Osteoblast (primary cell): Measurements from ENCODE around the gene PDCD6IP. TPM values are rescaled to one million over a fixed set of nuclear protein-coding genes. Genes with fewer than 3 reads are reported as not detected.
A peak's percentile ranks its signal among the peaks of the same experiment; 100 is the strongest.

Source experiments
- DNase-seq: peaks from one replicate; pipeline ENCODE4 v3.0.0; 2011; ENCODE audit warnings: low spot score, mixed read lengths; ENCODE audit not compliant: insufficient read length; ENCODE audit errors: missing footprints
- H2AFZ ChIP-seq: 2 replicates; pipeline ENCODE4 v1.6.0; 2011; ENCODE audit warnings: mild to moderate bottlenecking, low read length
- H3K27ac ChIP-seq: 2 replicates; pipeline ENCODE4 v1.5.1; 2011; ENCODE audit warnings: mild to moderate bottlenecking, low read depth, low read length, moderate library complexity
- H3K27me3 ChIP-seq: 2 replicates; pipeline ENCODE4 v1.6.0; 2012; ENCODE audit warnings: mild to moderate bottlenecking, control low read depth, inconsistent platforms, low read length, moderate library complexity; ENCODE audit not compliant: insufficient read depth
- H3K36me3 ChIP-seq: 2 replicates; pipeline ENCODE4 v1.5.1; 2011; ENCODE audit warnings: mild to moderate bottlenecking, low read length, control low read depth, moderate library complexity; ENCODE audit not compliant: insufficient read depth
- H3K4me1 ChIP-seq: 2 replicates; pipeline ENCODE4 v1.5.1; 2011; ENCODE audit warnings: mild to moderate bottlenecking, low read length, control low read depth, moderate library complexity; ENCODE audit not compliant: insufficient read depth
- H3K4me2 ChIP-seq: 2 replicates; pipeline ENCODE4 v1.6.0; 2011; ENCODE audit warnings: mild to moderate bottlenecking, low read length; ENCODE audit not compliant: insufficient read depth
- H3K4me3 ChIP-seq: fragments of 200-600 bp; sonication (generic); 3 replicates; pipeline ENCODE4 v1.5.1; 2012; ENCODE audit warnings: mild to moderate bottlenecking, low read length, inconsistent platforms; ENCODE audit not compliant: insufficient read depth
- H3K79me2 ChIP-seq: 2 replicates; pipeline ENCODE4 v1.6.0; 2012; ENCODE audit warnings: mild to moderate bottlenecking, low read length, control low read depth, inconsistent platforms; ENCODE audit not compliant: insufficient read depth
- H3K9me3 ChIP-seq: 2 replicates; pipeline ENCODE4 v1.5.1; 2011; ENCODE audit warnings: low read depth, low read length, control low read depth
- H4K20me1 ChIP-seq: 2 replicates; pipeline ENCODE4 v1.6.0; 2012; ENCODE audit warnings: mild to moderate bottlenecking, low read length, control low read depth; ENCODE audit not compliant: insufficient read depth
- CTCF ChIP-seq: IDR thresholded peaks from 2 replicates; pipeline ENCODE4 v1.5.1; 2011; ENCODE audit warnings: mild to moderate bottlenecking, low read depth, low read length, moderate library complexity; ENCODE audit errors: extremely low read depth
- total RNA-seq: library from RNA; depleted of rRNA; stranded (reverse); fragments of >200 nt; gene quantifications from 2 replicates; pipeline ENCODE4 v1.2.3, GENCODE V29; 2012

The PDCD6IP gene
- total RNA-seq, 1 donor, result 283 TPM

DNA sequence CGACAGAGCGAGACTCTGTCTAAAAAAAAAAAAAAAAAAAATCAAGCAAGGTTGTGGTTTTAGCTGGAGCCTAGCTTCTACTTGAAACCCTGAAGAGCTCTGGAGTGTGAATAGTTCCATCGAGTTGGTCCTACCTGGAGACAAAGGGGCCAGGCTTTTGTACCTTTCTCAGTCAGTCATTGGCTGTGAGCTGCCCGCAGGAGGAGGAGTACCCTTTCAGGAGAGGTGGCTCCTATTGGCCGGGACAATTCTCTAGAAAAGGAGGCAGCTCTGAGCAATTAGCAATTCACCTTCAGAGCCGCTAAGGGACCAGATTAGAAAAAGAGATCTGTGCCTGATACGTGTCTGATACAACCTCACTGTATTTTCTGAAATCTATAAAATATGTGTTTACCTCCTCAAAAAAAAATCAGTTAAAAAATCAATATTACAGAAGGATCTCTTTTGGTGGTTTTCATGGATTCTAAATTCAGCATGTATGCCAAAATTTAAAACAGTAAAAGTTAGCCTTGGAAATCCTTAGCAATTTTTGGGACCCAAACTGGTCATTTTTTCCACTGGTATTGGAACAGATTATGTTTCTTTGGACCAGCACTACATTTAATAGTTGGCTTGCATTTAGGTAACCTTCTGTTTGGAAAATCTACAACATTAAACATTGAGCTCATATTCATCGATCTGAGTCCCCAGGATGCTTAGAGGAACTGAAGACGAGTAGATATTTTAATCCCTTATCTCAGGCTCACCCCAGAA is 29.7 kb upstream of the PDCD6IP start:
- Histone ChIP-seq H3K4me3 (no peak overlapping the region), H4K20me1 (no peaks in the 10 kb centered on the region)

GRCh38 chr3:33773637-33774036 is 24.8 kb upstream of the PDCD6IP start:
- Histone ChIP-seq H3K79me2 (no peaks in the 10 kb centered on the region), H3K27me3 (no peaks in the 10 kb centered on the region), H3K4me2 (no peak overlapping the region), H2AFZ (peak overlapping the region; percentile 52), H4K20me1 (no peaks in the 10 kb centered on the region), H3K4me3 (no peak overlapping the region), H3K36me3 (no peaks in the 10 kb centered on the region), H3K27ac (no peak overlapping the region), H3K4me1 (no peaks in the 10 kb centered on the region), H3K9me3 (no peaks in the 10 kb centered on the region)
- TF ChIP-seq CTCF, result no peak
- DNase-seq, result no peak

More for the DNA sequence above, 29.7 kb upstream of the PDCD6IP start:
- no peaks in the 10 kb centered on the region for H3K9me3 ChIP-seq
- no peak for TF ChIP-seq CTCF
- no peak overlapping the region for H2AFZ ChIP-seq
- no peaks in the 10 kb centered on the region for H3K36me3 ChIP-seq
- H3K79me2 ChIP-seq, result no peaks in the 10 kb centered on the region
- no peak overlapping the region for H3K4me2 ChIP-seq
- H3K27me3 ChIP-seq, result no peaks in the 10 kb centered on the region
- no peak overlapping the region for H3K27ac ChIP-seq
- no peaks in the 10 kb centered on the region for H3K4me1 ChIP-seq
- no peak for DNase-seq

GRCh38 chr3:33775363-33775762 is 23.1 kb upstream of the PDCD6IP start:
- no peak for DNase-seq
- Histone ChIP-seq H3K4me2 (no peak overlapping the region), H2AFZ (no peak overlapping the region), H3K4me1 (no peaks in the 10 kb centered on the region), H3K27me3 (no peaks in the 10 kb centered on the region), H3K4me3 (no peak overlapping the region), H3K9me3 (no peaks in the 10 kb centered on the region), H3K79me2 (no peaks in the 10 kb centered on the region), H3K36me3 (no peaks in the 10 kb centered on the region), H3K27ac (no peak overlapping the region), H4K20me1 (no peaks in the 10 kb centered on the region)
- TF ChIP-seq CTCF, result no peak

GRCh38 chr3:33777996-33778395 is 20.4 kb upstream of the PDCD6IP start:
- Histone ChIP-seq H3K4me1 (no peaks in the 10 kb centered on the region), H2AFZ (no peak overlapping the region)
- no peak for TF ChIP-seq CTCF

More at GRCh38 chr3:33777996-33778395, 20.4 kb upstream of the PDCD6IP start:
- H3K27me3 ChIP-seq, result no peaks in the 10 kb centered on the region
- no peak overlapping the region for H3K27ac ChIP-seq
- no peak overlapping the region for H3K4me3 ChIP-seq
- no peak overlapping the region for H3K4me2 ChIP-seq
- no peaks in the 10 kb centered on the region for H4K20me1 ChIP-seq
- no peaks in the 10 kb centered on the region for H3K9me3 ChIP-seq
- H3K36me3 ChIP-seq, result no peaks in the 10 kb centered on the region
- DNase-seq, result no peak
- H3K79me2 ChIP-seq, result no peaks in the 10 kb centered on the region
